Osteoblast (primary cell): ENCODE measurements around the gene ARL17B. TPM values are rescaled to one million over a fixed set of nuclear protein-coding genes. Genes with fewer than 3 reads are reported as not detected.
A peak's percentile ranks its signal among the peaks of the same experiment; 100 is the strongest.
"Not testable (repeated sequence)": the region's sequence is repeated elsewhere in the genome, so short reads cannot be mapped to it uniquely, and the experiment has no call there.

Source experiments
- DNase-seq: peaks from one replicate; pipeline ENCODE4 v3.0.0; 2011; ENCODE audit warnings: low spot score, mixed read lengths; ENCODE audit not compliant: insufficient read length; ENCODE audit errors: missing footprints
- H2AFZ ChIP-seq: 2 replicates; pipeline ENCODE4 v1.6.0; 2011; ENCODE audit warnings: mild to moderate bottlenecking, low read length
- H3K27ac ChIP-seq: 2 replicates; pipeline ENCODE4 v1.5.1; 2011; ENCODE audit warnings: mild to moderate bottlenecking, low read depth, low read length, moderate library complexity
- H3K27me3 ChIP-seq: 2 replicates; pipeline ENCODE4 v1.6.0; 2012; ENCODE audit warnings: mild to moderate bottlenecking, control low read depth, inconsistent platforms, low read length, moderate library complexity; ENCODE audit not compliant: insufficient read depth
- H3K36me3 ChIP-seq: 2 replicates; pipeline ENCODE4 v1.5.1; 2011; ENCODE audit warnings: mild to moderate bottlenecking, low read length, control low read depth, moderate library complexity; ENCODE audit not compliant: insufficient read depth
- H3K4me1 ChIP-seq: 2 replicates; pipeline ENCODE4 v1.5.1; 2011; ENCODE audit warnings: mild to moderate bottlenecking, low read length, control low read depth, moderate library complexity; ENCODE audit not compliant: insufficient read depth
- H3K4me2 ChIP-seq: 2 replicates; pipeline ENCODE4 v1.6.0; 2011; ENCODE audit warnings: mild to moderate bottlenecking, low read length; ENCODE audit not compliant: insufficient read depth
- H3K4me3 ChIP-seq: fragments of 200-600 bp; sonication (generic); 3 replicates; pipeline ENCODE4 v1.5.1; 2012; ENCODE audit warnings: mild to moderate bottlenecking, low read length, inconsistent platforms; ENCODE audit not compliant: insufficient read depth
- H3K79me2 ChIP-seq: 2 replicates; pipeline ENCODE4 v1.6.0; 2012; ENCODE audit warnings: mild to moderate bottlenecking, low read length, control low read depth, inconsistent platforms; ENCODE audit not compliant: insufficient read depth
- H3K9me3 ChIP-seq: 2 replicates; pipeline ENCODE4 v1.5.1; 2011; ENCODE audit warnings: low read depth, low read length, control low read depth
- H4K20me1 ChIP-seq: 2 replicates; pipeline ENCODE4 v1.6.0; 2012; ENCODE audit warnings: mild to moderate bottlenecking, low read length, control low read depth; ENCODE audit not compliant: insufficient read depth
- total RNA-seq: library from RNA; depleted of rRNA; stranded (reverse); fragments of >200 nt; gene quantifications from 2 replicates; pipeline ENCODE4 v1.2.3, GENCODE V29; 2012
- TF ChIP-seq, protein P1 (sequence below): IDR thresholded peaks from 2 replicates; pipeline ENCODE4 v1.5.1; 2011; ENCODE audit warnings: mild to moderate bottlenecking, low read depth, low read length, moderate library complexity; ENCODE audit errors: extremely low read depth

ARL17B gene
- total RNA-seq, 1 donor: 7.6 TPM

GRCh38 chr17:46262271-46262670, 99.3 kb downstream of the ARL17B start:
- Histone ChIP-seq H3K4me3 (no peak overlapping the region), H4K20me1 (no peaks in the 10 kb centered on the region), H3K4me2 (no peak overlapping the region), H3K27ac (no peak overlapping the region), H3K36me3 (no peaks in the 10 kb centered on the region), H2AFZ (no peak overlapping the region), H3K4me1 (peaks cover 22% of the 10 kb centered on the region), H3K79me2 (no peaks in the 10 kb centered on the region), H3K9me3 (no peaks in the 10 kb centered on the region), H3K27me3 (peaks cover 4% of the 10 kb centered on the region)
- TF ChIP-seq, protein P1, sequence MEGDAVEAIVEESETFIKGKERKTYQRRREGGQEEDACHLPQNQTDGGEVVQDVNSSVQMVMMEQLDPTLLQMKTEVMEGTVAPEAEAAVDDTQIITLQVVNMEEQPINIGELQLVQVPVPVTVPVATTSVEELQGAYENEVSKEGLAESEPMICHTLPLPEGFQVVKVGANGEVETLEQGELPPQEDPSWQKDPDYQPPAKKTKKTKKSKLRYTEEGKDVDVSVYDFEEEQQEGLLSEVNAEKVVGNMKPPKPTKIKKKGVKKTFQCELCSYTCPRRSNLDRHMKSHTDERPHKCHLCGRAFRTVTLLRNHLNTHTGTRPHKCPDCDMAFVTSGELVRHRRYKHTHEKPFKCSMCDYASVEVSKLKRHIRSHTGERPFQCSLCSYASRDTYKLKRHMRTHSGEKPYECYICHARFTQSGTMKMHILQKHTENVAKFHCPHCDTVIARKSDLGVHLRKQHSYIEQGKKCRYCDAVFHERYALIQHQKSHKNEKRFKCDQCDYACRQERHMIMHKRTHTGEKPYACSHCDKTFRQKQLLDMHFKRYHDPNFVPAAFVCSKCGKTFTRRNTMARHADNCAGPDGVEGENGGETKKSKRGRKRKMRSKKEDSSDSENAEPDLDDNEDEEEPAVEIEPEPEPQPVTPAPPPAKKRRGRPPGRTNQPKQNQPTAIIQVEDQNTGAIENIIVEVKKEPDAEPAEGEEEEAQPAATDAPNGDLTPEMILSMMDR: no peak
- no peak for DNase-seq

- not testable (repeated sequence) for H4K20me1 ChIP-seq, DNase-seq, H3K36me3 ChIP-seq, H3K27ac ChIP-seq, H3K9me3 ChIP-seq, H3K79me2 ChIP-seq, H3K27me3 ChIP-seq
- peak overlapping the region; percentile 65 for H2AFZ ChIP-seq
- H3K4me3 ChIP-seq: peak overlapping the region; percentile 61
- H3K4me1 ChIP-seq: peaks cover 11% of the 10 kb centered on the region
- peak overlapping the region; percentile 74 for H3K4me2 ChIP-seq
- TF ChIP-seq, protein P1: peak; percentile 8
Observed at GRCh38 chr17:46259845-46260661, 101.5 kb downstream of the ARL17B start.

GRCh38 chr17:46256369-46256768, 105.2 kb downstream of the ARL17B start:
- H3K4me1 ChIP-seq, H4K20me1 ChIP-seq, H3K36me3 ChIP-seq, H3K4me2 ChIP-seq, H3K79me2 ChIP-seq, H2AFZ ChIP-seq, H3K27me3 ChIP-seq, DNase-seq, H3K9me3 ChIP-seq, H3K4me3 ChIP-seq, H3K27ac ChIP-seq: not testable (repeated sequence)

GRCh38 chr17:46254215-46254614, 107.4 kb downstream of the ARL17B start:
- not testable (repeated sequence) for H3K27me3 ChIP-seq, H2AFZ ChIP-seq, H3K4me1 ChIP-seq, DNase-seq, H3K4me3 ChIP-seq, H3K9me3 ChIP-seq, H3K27ac ChIP-seq, H3K79me2 ChIP-seq, H4K20me1 ChIP-seq, H3K36me3 ChIP-seq, H3K4me2 ChIP-seq

DNA sequence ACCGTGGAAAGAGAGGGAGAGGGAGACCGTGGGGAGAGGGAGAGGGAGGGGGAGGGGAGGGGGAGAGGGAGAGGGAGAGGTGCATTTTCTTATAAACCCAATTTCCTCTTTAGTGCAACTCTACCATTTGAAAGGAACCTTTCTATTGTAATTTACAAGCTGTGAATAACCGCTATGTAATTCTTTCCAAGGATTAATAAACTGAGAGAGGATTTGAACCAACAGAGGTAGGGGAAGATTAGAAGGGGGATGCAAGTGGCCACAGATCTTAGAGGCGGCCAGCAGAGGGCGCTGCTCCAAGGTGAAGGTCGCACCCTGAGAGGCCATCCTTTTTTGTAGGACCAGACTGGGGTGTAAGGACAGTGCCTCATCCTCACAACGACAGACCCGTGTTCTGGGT, 107.8 kb downstream of the ARL17B start:
- not testable (repeated sequence) for H2AFZ ChIP-seq, H3K9me3 ChIP-seq, H3K27me3 ChIP-seq, H3K79me2 ChIP-seq, H3K27ac ChIP-seq, H3K4me3 ChIP-seq, H3K4me1 ChIP-seq, H3K36me3 ChIP-seq, H3K4me2 ChIP-seq, H4K20me1 ChIP-seq
- DNase-seq: peak; percentile 93
- TF ChIP-seq, protein P1: peak; percentile 61

GRCh38 chr17:46252804-46253203, 108.8 kb downstream of the ARL17B start:
- H3K79me2 ChIP-seq, H2AFZ ChIP-seq, H3K4me2 ChIP-seq, H3K4me3 ChIP-seq, H3K36me3 ChIP-seq, H3K4me1 ChIP-seq, H3K9me3 ChIP-seq, DNase-seq, H3K27ac ChIP-seq, H3K27me3 ChIP-seq, H4K20me1 ChIP-seq: not testable (repeated sequence)

DNA sequence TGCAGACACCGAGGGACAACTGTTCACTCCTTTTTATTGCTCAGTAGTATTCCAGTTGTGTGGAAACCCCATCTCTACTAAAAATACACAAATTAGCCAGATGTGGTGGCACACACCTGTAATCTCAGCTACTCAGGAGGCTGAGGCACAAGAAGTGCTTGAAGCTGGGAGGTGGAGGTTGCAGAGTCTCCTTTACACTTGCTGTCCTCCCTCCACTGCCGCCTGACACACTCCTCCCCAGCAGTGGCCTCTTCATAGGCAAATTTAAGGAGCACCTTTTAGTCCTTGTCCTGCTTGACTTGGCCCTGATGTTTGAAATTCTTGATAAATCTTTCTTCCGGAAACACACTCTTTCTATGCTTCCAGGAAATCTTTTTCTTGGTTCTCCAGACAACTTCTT, 112.4 kb downstream of the ARL17B start:
- H3K79me2 ChIP-seq, H4K20me1 ChIP-seq, H3K27ac ChIP-seq, H2AFZ ChIP-seq, H3K4me3 ChIP-seq, H3K27me3 ChIP-seq, H3K4me1 ChIP-seq, H3K36me3 ChIP-seq, DNase-seq, H3K4me2 ChIP-seq, H3K9me3 ChIP-seq: not testable (repeated sequence)
